IMR-90 (cell line): ENCODE measurements around the gene GAD2. TPM values are rescaled to one million over a fixed set of nuclear protein-coding genes. Genes with fewer than 3 reads are reported as not detected.

Source experiments
- ATAC-seq: fragments of 200-7000 bp; cut with Tn5 transposase; 2 replicates; pipeline ENCODE4 v1.9.1; 2020; ENCODE audit warnings: low read depth, mild to moderate bottlenecking, moderate library complexity
- BruUV-seq: library from RNA; stranded (reverse); fragments of 400-500 nt; replicated peaks from 2 replicates; lab custom pipeline; 2021; lab: Mats Ljungman, UMichigan
- CTCF ChIA-PET: fragments of 300-600 bp; formaldehyde crosslinking; extraction: SDS; loops from one replicate; lab custom pipeline; 2021; ENCODE audit warnings: antibody characterized with exemption; lab: Yijun Ruan, JAX
- POLR2A ChIA-PET: fragments of 300-600 bp; sonication (Branson Sonifier 250); formaldehyde crosslinking; loops from one replicate; lab custom pipeline; 2022; ENCODE audit warnings: antibody characterized with exemption; ENCODE audit not compliant: unreplicated experiment; lab: Charles Lee
- DNase-seq: peaks from one replicate; pipeline ENCODE4 v3.0.0; 2013
- H2AFZ ChIP-seq: replicated peaks from 2 replicates; pipeline ENCODE3; 2013; ENCODE audit warnings: low read length, mild to moderate bottlenecking; ENCODE audit not compliant: poor library complexity
- H2AK5ac ChIP-seq: 2 replicates; pipeline ENCODE4 v1.6.1; 2013; ENCODE audit warnings: low read depth, low read length, inconsistent platforms
- H2AK9ac ChIP-seq: replicated peaks from 2 replicates; pipeline ENCODE3; 2013; ENCODE audit warnings: mild to moderate bottlenecking, low read depth, low read length, moderate library complexity; ENCODE audit not compliant: poor library complexity
- H2BK120ac ChIP-seq: 2 replicates; pipeline ENCODE4 v1.6.1; 2013; ENCODE audit warnings: low read depth, low read length, inconsistent platforms
- H2BK15ac ChIP-seq: 3 replicates; pipeline ENCODE4 v1.6.1; 2013; ENCODE audit warnings: low read depth, low read length, inconsistent platforms
- H2BK20ac ChIP-seq: 2 replicates; pipeline ENCODE4 v1.6.1; 2013; ENCODE audit warnings: low read depth, mild to moderate bottlenecking, inconsistent platforms, low read length, moderate library complexity
- H2BK5ac ChIP-seq: 2 replicates; pipeline ENCODE4 v1.6.1; 2013; ENCODE audit warnings: mild to moderate bottlenecking, low read depth, low read length, inconsistent platforms; ENCODE audit not compliant: poor library complexity, severe bottlenecking
- H3K14ac ChIP-seq: replicated peaks from 2 replicates; pipeline ENCODE4 v1.6.1; 2013; ENCODE audit warnings: low read depth, low read length, inconsistent platforms
- H3K18ac ChIP-seq: 2 replicates; pipeline ENCODE4 v1.6.1; 2013; ENCODE audit warnings: low read depth, low read length, control low read depth
- H3K23ac ChIP-seq: 2 replicates; pipeline ENCODE4 v1.6.1; 2013; ENCODE audit warnings: low read depth, low read length, inconsistent platforms
- H3K27ac ChIP-seq: 2 replicates; pipeline ENCODE4 v1.5.1; 2013; ENCODE audit warnings: mild to moderate bottlenecking, control low read depth, low read length; ENCODE audit not compliant: insufficient read depth
- H3K27me3 ChIP-seq: 2 replicates; pipeline ENCODE4 v1.6.1; 2013; ENCODE audit warnings: low read length; ENCODE audit not compliant: control insufficient read depth, insufficient read depth
- H3K36me3 ChIP-seq: 2 replicates; pipeline ENCODE4 v1.6.1; 2013; ENCODE audit warnings: low read length, mixed read lengths; ENCODE audit not compliant: control insufficient read depth, insufficient read depth
- H3K4ac ChIP-seq: 2 replicates; pipeline ENCODE4 v1.6.1; 2013; ENCODE audit warnings: low read depth, low read length, inconsistent platforms
- H3K4me1 ChIP-seq: 2 replicates; pipeline ENCODE4 v1.6.1; 2013; ENCODE audit warnings: low read length, mixed read lengths; ENCODE audit not compliant: control insufficient read depth, insufficient read depth
- H3K4me2 ChIP-seq: 2 replicates; pipeline ENCODE4 v1.6.1; 2013; ENCODE audit warnings: low read depth, mild to moderate bottlenecking, control low read depth, low read length, moderate library complexity
- H3K4me3 ChIP-seq: 2 replicates; pipeline ENCODE4 v1.5.1; 2013; ENCODE audit warnings: low read depth, mild to moderate bottlenecking, control low read depth, low read length, moderate library complexity; ENCODE audit not compliant: insufficient read depth
- H3K56ac ChIP-seq: 2 replicates; pipeline ENCODE4 v1.6.1; 2013; ENCODE audit warnings: low read length, inconsistent platforms; ENCODE audit not compliant: insufficient read depth; ENCODE audit errors: extremely low read depth
- H3K79me1 ChIP-seq, 2 experiments: 2 replicates each; pipeline ENCODE4 v1.6.1; 2013; ENCODE audit warnings: low read length in 2 of 2, inconsistent platforms in 1 of 2, low read depth in 1 of 2
- H3K9ac ChIP-seq: 2 replicates; pipeline ENCODE4 v1.6.1; 2013; ENCODE audit warnings: low read depth, low read length, control low read depth
- H3K9me1 ChIP-seq: 2 replicates; pipeline ENCODE4 v1.6.1; 2013; ENCODE audit warnings: low read length, inconsistent platforms; ENCODE audit not compliant: insufficient read depth
- H3K9me3 ChIP-seq: 2 replicates; pipeline ENCODE4 v1.6.1; 2013; ENCODE audit warnings: low read length; ENCODE audit not compliant: control insufficient read depth, insufficient read depth
- H4K20me1 ChIP-seq: 2 replicates; pipeline ENCODE4 v1.6.1; 2013; ENCODE audit warnings: low read length, inconsistent platforms; ENCODE audit not compliant: insufficient read depth
- H4K5ac ChIP-seq: 2 replicates; pipeline ENCODE4 v1.6.1; 2013; ENCODE audit warnings: mild to moderate bottlenecking, low read depth, low read length, control low read depth
- H4K8ac ChIP-seq, 2 experiments: 2 replicates each; pipeline ENCODE4 v1.6.1; 2013; ENCODE audit warnings: low read depth in 2 of 2, low read length in 2 of 2, control low read depth in 1 of 2, inconsistent platforms in 1 of 2
- H4K91ac ChIP-seq: 2 replicates; pipeline ENCODE4 v1.6.1; 2013; ENCODE audit warnings: low read depth, low read length, inconsistent platforms; ENCODE audit not compliant: insufficient read depth
- BHLHE40 ChIP-seq: fragments of 150-350 bp; IDR thresholded peaks from 2 replicates; pipeline ENCODE4 v1.6.1; 2016; ENCODE audit warnings: mild to moderate bottlenecking, low read depth, low read length
- CEBPB ChIP-seq: IDR thresholded peaks from 2 replicates; pipeline ENCODE4 v1.6.1; 2012; ENCODE audit warnings: low read depth, low read length, improper control_type of control experiment
- CHD1 ChIP-seq: IDR thresholded peaks from 2 replicates; pipeline ENCODE4 v1.6.1; 2012; ENCODE audit warnings: low read depth, low read length, improper control_type of control experiment
- ELK1 ChIP-seq: fragments of 150-350 bp; IDR thresholded peaks from 2 replicates; pipeline ENCODE4 v1.6.1; 2016; ENCODE audit warnings: low read depth, mild to moderate bottlenecking, low read length, moderate library complexity, borderline replicate concordance
- FOS ChIP-seq: fragments of 150-350 bp; IDR thresholded peaks from 2 replicates; pipeline ENCODE4 v1.6.1; 2016; ENCODE audit warnings: low read depth, low read length
- MAFK ChIP-seq: IDR thresholded peaks from 2 replicates; pipeline ENCODE4 v1.6.1; 2012; ENCODE audit warnings: low read depth, low read length, improper control_type of control experiment
- MAZ ChIP-seq: IDR thresholded peaks from 2 replicates; pipeline ENCODE4 v1.6.1; 2012; ENCODE audit warnings: low read depth, mild to moderate bottlenecking, low read length, improper control_type of control experiment, moderate library complexity, borderline replicate concordance
- MXI1 ChIP-seq: IDR thresholded peaks from 2 replicates; pipeline ENCODE4 v1.6.1; 2012; ENCODE audit warnings: low read depth, mild to moderate bottlenecking, low read length, moderate library complexity, borderline replicate concordance
- NFE2L2 ChIP-seq: fragments of 150-350 bp; IDR thresholded peaks from 2 replicates; pipeline ENCODE4 v1.6.1; 2016; ENCODE audit warnings: low read depth, mild to moderate bottlenecking, low read length
- RFX5 ChIP-seq: IDR thresholded peaks from 2 replicates; pipeline ENCODE4 v1.8.0; 2012; ENCODE audit warnings: low read depth, mild to moderate bottlenecking, low read length, moderate library complexity
- USF2 ChIP-seq: fragments of 150-350 bp; IDR thresholded peaks from 2 replicates; pipeline ENCODE4 v1.6.1; 2017; ENCODE audit warnings: mild to moderate bottlenecking, antibody characterized with exemption, low read length, low read depth
- WGBS, 2 experiments: methylation state at CpG; one replicate each; pipeline versions ENCODE4 v1.1.5 to v1.1.7; 2013; ENCODE audit warnings: missing lambda C conversion rate in 2 of 2; ENCODE audit not compliant: insufficient read length in 1 of 2; ENCODE audit errors: extremely low coverage in 2 of 2; 5-methylcytosine and 5-hydroxymethylcytosine counted together
- dilution Hi-C: fragments of 300-500 bp; cut with HindIII; formaldehyde crosslinking; loops from one replicate; pipeline ENCODE4 v1.14.3; 2018; ENCODE audit warnings: low sequenced_read_pairs; ENCODE audit not compliant: unreplicated experiment
- in situ Hi-C: fragments of 300-500 bp; cut with MboI; formaldehyde crosslinking; loops from 3 replicates; pipeline ENCODE4 v1.14.3; 2019; ENCODE audit warnings: low sequenced_read_pairs, inconsistent platforms, mixed read lengths
- intact Hi-C: fragments of 100-400 bp; cut with micrococcal nuclease; formaldehyde crosslinking; loops from 2 replicates; pipeline ENCODE4 v1.10.0; 2022
- polyA plus RNA-seq, 3 experiments: library from polyadenylated mRNA; depleted of rRNA; stranded (reverse); fragments of >200 nt; gene quantifications; 2 replicates each; pipeline ENCODE4 v1.2.3, GENCODE V29; 2012; ENCODE audit warnings: low replicate concordance in 1 of 3
- total RNA-seq: library from RNA; depleted of rRNA; stranded (reverse); fragments of >200 nt; gene quantifications from 2 replicates; pipeline ENCODE4 v1.2.3, GENCODE V29; 2012

GAD2 gene
- total and polyA plus RNA-seq, 2 of the 4 experiments (the other 2 are of a cell fraction): not detected

GRCh38 chr10:26331371-26331770 lies 114.8 kb downstream of the GAD2 start:
- H3K18ac ChIP-seq: no peak overlapping the region
- no peaks in the 10 kb centered on the region for H3K4me1 ChIP-seq

More at GRCh38 chr10:26331371-26331770, 114.8 kb downstream of the GAD2 start:
- in situ Hi-C loops (no loop called here), intact Hi-C loops (no loop called here), dilution Hi-C loops (no loop called here)
- ChIA-PET POLR2A (no interaction called here), CTCF (no interaction called here)
- H2AK5ac ChIP-seq: no peak overlapping the region
- no peaks in the 10 kb centered on the region for H4K20me1 ChIP-seq
- no peak overlapping the region for H3K4ac ChIP-seq
- H2AK9ac ChIP-seq: no peak overlapping the region
- H3K4me2 ChIP-seq: no peak overlapping the region
- H3K14ac ChIP-seq: no peak overlapping the region
- no peak overlapping the region for H4K8ac ChIP-seq
- no TSS peak for BruUV-seq
- no peak overlapping the region for H4K91ac ChIP-seq
- H3K9me1 ChIP-seq: no peaks in the 10 kb centered on the region
- no peak for DNase-seq
- no peak overlapping the region for H2AFZ ChIP-seq
- no peaks in the 10 kb centered on the region for H3K79me1 ChIP-seq
- no peak for ATAC-seq
- H3K23ac ChIP-seq: no peak overlapping the region
- no peaks in the 10 kb centered on the region for H3K36me3 ChIP-seq
- H3K56ac ChIP-seq: no peak overlapping the region
- H2BK20ac ChIP-seq: no peak overlapping the region
- peaks cover 4% of the 10 kb centered on the region for H3K9me3 ChIP-seq
- no peak overlapping the region for H4K5ac ChIP-seq
- no peaks in the 10 kb centered on the region for H3K27me3 ChIP-seq
- H3K27ac ChIP-seq: no peak overlapping the region
- no CpG with 5 or more reads among the region's 3 CpGs for WGBS, 2 experiments
- H2BK5ac ChIP-seq: no peak overlapping the region
- H2BK15ac ChIP-seq: no peak overlapping the region
- H3K9ac ChIP-seq: no peak overlapping the region
- no peak for TF ChIP-seq ELK1
- no peak for TF ChIP-seq CEBPB
- no peak for TF ChIP-seq BHLHE40
- no peak for TF ChIP-seq FOS
- TF ChIP-seq USF2: no peak
- no peak for TF ChIP-seq RFX5
- TF ChIP-seq CHD1: no peak
- TF ChIP-seq NFE2L2: no peak
- no peak for TF ChIP-seq MXI1
- TF ChIP-seq MAFK: no peak
- no peak for TF ChIP-seq MAZ
- no peak overlapping the region for H3K4me3 ChIP-seq
- no peak overlapping the region for H2BK120ac ChIP-seq
